Esophagus mucosa (tissue), 1 donor: ENCODE results near the gene CEP57L1. TPM values are rescaled to one million over a fixed set of nuclear protein-coding genes. Genes with fewer than 3 reads are reported as not detected.
"Not testable (repeated sequence)": the region's sequence is repeated elsewhere in the genome, so short reads cannot be mapped to it uniquely, and the experiment has no call there.

Source experiments
- ATAC-seq: fragments of 200-7000 bp; cut with Tn5 transposase; one replicate; pipeline ENCODE4 v1.9.1; 2020
- total RNA-seq: library from RNA; stranded (reverse); gene quantifications from one replicate; pipeline ENCODE4 v1.2.4, GENCODE V29; 2023
- donor health status: DM: yes; HTN: yes; CAD: no.

CEP57L1 gene
- total RNA-seq, 1 donor from 2014 or later = 7.6 TPM

- no peak for ATAC-seq
Observed at GRCh38 chr6:109074133-109074415, 21.2 kb upstream of the CEP57L1 start.

GRCh38 chr6:109075934-109076333 is 19.4 kb upstream of the CEP57L1 start:
- ATAC-seq = no peak

GRCh38 chr6:109076377-109076776 is 18.9 kb upstream of the CEP57L1 start:
- ATAC-seq = no peak

GRCh38 chr6:109079981-109080380 is 15.3 kb upstream of the CEP57L1 start:
- no peak for ATAC-seq

- ATAC-seq = peak; percentile 31
Observed at GRCh38 chr6:109081026-109081425, 14.3 kb upstream of the CEP57L1 start.

- ATAC-seq = peak; percentile 18
Observed at GRCh38 chr6:109081516-109082187, 13.7 kb upstream of the CEP57L1 start.

- peak; percentile 98 for ATAC-seq
Observed at GRCh38 chr6:109082188-109082577, 13.1 kb upstream of the CEP57L1 start.

- ATAC-seq = no peak
Observed at GRCh38 chr6:109083657-109084056, 11.7 kb upstream of the CEP57L1 start.

GRCh38 chr6:109084146-109084545 is 11.2 kb upstream of the CEP57L1 start:
- not testable (repeated sequence) for ATAC-seq

GRCh38 chr6:109087661-109088264 is 7.5 kb upstream of the CEP57L1 start:
- no peak for ATAC-seq

GRCh38 chr6:109088995-109089394 is 6.3 kb upstream of the CEP57L1 start:
- no peak for ATAC-seq

- no peak for ATAC-seq
Observed at GRCh38 chr6:109091314-109092024, 3.8 kb upstream of the CEP57L1 start.

GRCh38 chr6:109092074-109092473 is 3.2 kb upstream of the CEP57L1 start:
- no peak for ATAC-seq

GRCh38 chr6:109093732-109094415 is 1.4 kb upstream of the CEP57L1 start:
- ATAC-seq = no peak

GRCh38 chr6:109094416-109095035 is 781 bp upstream of the CEP57L1 start, which contains the start of gene SESN1:
Gene SESN1 (minus strand): TSS chr6:109094846. CDS start chr6:109094073, 773 bp downstream.
- ATAC-seq = peak; percentile 96

GRCh38 chr6:109095835-109096084 is 453 bp downstream of the CEP57L1 start:
- ATAC-seq = no peak

GRCh38 chr6:109096208-109096607 is 901 bp downstream of the CEP57L1 start:
- ATAC-seq = no peak

- ATAC-seq = no peak
Observed at GRCh38 chr6:109097661-109098060, 2.4 kb downstream of the CEP57L1 start.

GRCh38 chr6:109102762-109103161 is 7.5 kb downstream of the CEP57L1 start:
- no peak for ATAC-seq

GRCh38 chr6:109103942-109104341 is 8.6 kb downstream of the CEP57L1 start:
- no peak for ATAC-seq

GRCh38 chr6:109104512-109104911 is 9.2 kb downstream of the CEP57L1 start:
- ATAC-seq = no peak

GRCh38 chr6:109105681-109106080 is 10.4 kb downstream of the CEP57L1 start:
- ATAC-seq = no peak

GRCh38 chr6:109109663-109110062 is 14.4 kb downstream of the CEP57L1 start:
- ATAC-seq = not testable (repeated sequence)
